HL-60/S4 treated with phorbol 12-myristate 13-acetate at 8.2 ng/mL for 4 days and 3 days (cell line): Measurements from ENCODE around the gene NEUROD2.

Source experiments
- in situ Hi-C: fragments of 300-500 bp; cut with MboI; formaldehyde crosslinking; loops from 2 replicates; pipeline ENCODE4 v1.15.0; 2022; ENCODE audit warnings: low sequenced_read_pairs

NEUROD2 gene

DNA sequence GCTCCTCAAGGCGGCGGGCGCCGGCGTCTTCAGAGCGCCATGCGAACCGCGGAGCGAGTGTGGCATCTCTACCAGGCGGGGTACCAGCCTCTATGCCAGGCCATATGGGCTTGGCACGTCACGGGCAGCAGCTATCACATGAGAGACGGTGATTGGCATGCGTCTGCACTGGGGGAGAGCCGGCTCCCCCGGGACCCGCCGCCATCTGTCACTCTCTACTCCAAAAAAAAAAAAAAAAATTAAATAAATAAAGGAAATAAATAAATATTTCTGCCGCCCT is at the start of gene NEUROD2:
NEUROD2 (minus strand) TSS at position 70 of the 280 bp plus-strand sequence. CDS start 1,321 bp downstream, outside the sequence.
- in situ Hi-C loops: no loop called here

DNA sequence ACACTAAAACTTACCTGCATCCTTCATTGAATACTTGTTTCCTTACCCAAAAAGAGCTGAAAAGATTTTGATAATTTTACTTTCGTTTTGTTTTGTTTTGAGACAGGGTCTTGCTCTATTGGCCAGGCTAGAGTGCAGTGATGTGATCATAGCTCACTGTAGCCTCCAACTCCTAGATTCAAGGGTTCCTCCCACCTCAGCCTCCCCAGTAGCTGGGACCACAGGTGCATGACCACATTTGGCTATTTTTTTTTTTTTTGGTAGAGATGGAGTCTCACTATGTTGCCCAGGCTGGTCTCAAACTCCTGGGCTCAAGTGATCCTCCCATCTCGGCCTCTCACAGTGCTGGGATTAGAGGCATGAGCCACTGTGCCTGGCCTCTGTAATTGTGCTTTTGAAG is 47.4 kb upstream of the NEUROD2 start:
- in situ Hi-C loops: no loop called here

DNA sequence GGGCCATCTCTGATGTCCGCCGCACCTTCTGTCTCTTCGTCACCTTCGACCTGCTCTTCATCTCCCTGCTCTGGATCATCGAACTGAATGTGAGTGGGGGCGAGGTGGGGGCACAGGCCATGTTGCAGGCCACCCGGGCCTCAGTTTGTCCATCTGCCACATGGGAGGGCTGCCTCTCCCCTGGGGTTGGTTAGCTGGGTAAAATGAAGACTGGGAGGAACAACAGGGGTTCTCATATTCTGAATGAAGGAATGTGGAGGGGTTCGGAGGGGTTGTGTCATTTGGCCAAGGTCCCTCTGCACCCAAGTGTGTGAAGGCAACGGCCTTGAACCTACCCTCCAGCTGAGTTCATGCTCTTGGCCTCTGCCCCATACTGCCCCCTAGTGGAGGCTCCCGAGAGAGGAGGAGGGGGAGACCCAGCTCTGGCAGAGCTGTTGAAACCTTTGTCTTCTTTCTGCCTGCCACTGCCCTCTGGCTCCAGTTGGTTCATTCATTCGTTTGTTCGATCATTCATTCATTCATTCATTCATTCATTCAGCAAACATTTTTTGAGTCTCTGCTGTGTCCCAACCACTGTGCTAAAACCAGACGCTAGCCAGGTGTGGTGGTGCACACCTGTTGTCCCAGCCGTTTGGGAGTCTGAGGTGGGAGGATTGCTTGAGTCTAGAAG is 46.1 kb upstream of the NEUROD2 start:
- in situ Hi-C loops: no loop called here

DNA sequence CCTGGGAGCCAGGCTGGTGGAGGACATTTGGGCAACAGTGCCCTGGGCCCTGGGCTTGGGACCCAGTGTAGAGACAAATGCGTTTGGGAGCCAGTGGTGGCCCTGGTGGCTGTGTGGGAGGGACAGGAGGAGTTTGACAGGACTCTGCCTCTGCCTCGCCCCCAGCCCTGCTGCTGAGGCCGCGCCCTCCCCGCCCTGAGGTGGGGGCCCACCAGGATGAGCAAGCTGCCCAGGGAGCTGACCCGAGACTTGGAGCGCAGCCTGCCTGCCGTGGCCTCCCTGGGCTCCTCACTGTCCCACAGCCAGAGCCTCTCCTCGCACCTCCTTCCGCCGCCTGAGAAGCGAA is 45.6 kb upstream of the NEUROD2 start:
- in situ Hi-C loops: no loop called here

DNA sequence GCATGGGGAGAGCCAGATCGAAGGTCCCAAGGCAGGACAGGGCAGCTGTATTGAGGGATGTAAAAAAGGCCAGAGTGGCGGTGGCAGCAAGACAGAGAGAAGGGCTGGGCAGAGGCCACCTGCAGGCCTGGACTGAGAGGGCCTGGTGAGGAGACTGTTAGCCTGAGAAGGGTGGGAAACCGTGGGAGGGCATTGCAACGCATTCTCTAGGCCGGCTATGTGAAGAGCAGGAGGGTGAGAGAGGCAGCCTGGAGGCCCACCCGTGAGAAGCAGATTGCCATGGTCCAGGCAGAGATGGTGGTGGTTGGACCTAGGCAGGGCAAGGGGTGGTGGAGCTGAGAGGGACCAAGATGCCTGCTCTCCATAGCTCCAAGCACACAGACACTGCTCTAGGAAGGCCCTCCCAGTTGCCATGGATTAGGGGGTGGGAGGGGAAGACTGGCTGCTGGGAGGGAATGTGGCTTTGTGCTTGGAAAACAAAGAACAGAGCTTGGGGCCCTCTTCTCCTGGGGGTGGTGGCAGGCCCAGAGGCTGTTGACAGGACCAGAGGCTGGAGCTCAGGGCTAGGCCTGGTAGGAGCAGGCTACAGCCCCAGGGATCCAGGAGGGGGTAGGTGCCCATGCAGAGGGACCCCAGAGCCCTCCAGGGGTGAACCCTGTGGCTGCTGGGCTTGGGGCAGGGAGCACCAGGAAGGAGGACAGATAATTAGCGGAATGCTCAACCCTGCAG is 45.0 kb upstream of the NEUROD2 start:
- in situ Hi-C loops: no loop called here

DNA sequence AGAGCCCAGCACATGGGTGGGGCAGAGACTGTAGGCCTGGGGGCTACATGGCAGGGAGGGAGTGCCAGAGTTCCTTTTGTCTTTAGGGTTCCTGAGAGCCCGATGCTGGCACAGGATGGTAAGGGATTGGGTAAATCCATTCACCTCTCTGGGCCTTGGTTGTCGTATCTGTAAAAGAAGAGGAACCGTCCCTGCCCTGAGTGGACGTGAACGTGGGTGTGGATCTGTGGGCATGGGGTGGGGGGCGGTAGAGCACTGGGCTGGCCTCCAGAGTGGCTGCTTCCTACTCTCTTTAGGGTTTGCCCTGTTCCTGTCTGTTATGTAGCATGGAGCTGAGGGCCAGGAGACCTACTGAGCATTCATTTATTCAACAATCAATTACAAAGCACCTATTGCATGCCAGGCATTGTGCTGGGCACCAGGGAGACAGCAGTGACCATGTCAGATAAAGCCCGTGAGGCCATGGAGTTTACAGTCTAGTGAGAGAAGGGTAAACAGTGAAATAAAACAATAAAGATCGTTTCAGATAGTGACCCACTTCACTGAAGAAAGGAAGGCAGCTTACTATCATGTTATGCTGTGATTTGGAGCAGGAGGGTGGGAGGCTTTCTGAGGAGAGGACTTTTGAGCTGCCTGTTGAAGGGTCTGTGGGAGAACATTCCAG is 44.3 kb upstream of the NEUROD2 start:
- in situ Hi-C loops: no loop called here

DNA sequence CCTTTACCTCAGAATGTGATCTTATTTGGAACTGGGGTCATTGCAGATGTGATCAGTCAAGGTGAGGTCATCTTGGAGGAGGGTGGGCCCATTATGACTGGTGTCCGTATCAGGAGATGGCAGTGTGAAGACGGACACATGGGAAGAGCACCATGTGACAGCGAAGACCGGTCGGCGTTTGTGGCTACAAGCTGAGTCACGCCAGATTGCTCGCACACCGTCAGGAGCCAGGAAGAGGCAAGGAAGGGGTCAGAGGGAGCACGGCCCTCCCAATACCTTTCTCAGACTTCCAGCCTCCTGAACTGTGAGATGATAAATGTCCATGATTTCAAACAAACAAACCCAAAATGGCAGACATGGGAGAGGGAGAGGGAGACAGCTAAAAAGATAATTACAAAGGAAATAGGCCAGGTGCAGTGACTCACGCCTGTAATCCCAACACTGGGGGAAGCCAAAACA is 42.4 kb upstream of the NEUROD2 start:
- in situ Hi-C loops: no loop called here

DNA sequence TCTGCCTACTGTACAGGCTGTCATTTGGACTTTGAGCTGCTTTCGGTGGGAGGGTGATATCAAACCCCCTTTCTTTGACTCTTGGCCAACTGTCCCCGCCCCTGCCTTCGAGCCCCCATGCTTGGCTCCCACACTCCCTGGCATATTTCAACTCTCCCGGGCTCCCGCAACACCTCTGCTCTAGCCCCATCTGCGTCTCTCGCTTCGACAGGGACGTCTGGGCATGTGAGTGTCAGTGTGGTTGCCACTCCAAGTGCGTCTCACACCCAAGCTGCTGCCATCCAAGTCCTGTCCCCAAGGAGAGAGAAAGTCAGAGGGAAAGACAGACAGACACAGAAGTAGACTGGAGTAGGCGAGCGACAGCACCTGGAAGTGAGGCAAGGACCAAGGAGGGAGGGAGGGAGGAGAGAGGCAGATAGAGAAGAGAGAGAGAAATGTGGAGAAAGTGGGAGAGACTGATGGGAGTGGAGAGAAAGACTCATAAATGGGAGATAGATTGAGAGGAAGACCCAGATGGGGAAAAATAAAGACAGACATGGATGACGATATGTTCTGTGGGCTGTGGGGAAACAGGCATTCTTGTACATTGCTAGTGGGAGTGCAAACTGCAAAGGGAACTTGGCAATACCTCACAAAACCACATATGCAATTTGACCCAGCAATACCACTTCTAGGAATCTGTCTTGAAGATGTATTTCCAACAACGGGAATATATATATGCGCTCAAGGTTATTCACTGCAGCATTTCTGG is 41.1 kb upstream of the NEUROD2 start:
- in situ Hi-C loops: no loop called here

DNA sequence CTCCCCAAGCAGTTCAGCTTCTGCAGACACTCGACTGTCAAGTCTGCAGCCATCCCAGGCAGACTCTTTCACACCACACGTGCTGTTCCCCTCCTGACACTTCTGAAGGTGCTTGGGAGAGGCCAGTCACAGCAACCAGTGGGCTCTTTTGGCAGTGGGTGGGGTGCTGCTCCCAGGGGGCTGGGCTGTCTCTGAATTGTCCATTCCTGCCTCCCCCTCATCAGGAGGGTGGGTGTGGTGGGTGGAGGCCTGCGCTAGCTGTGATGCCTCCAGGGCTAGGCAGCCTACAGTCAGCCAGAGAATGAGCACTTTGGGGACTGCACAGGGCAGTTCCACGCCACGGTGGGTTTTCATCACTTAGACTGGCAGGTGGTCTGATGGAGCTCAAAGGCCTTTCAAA is 39.5 kb upstream of the NEUROD2 start:
- in situ Hi-C loops: no loop called here

DNA sequence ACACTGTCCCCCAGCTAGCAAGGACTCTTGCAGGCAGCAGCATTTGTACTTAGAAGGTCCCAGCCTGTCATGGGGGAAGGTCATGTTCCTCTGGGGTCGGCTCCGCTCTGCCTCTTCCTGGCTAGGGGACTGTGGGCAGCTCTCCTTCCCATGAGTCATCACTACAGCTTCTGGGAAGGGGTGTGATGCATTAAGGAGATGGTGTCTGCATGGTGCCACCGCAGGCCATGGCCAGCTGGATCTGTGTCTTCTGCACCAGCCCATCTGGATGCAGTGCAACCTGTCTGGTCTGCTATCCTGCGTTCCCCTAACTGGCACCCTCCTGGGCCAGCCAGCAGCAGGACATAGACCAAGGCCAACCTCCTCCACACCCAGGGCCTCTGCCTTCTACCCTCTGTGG is 35.6 kb upstream of the NEUROD2 start:
- in situ Hi-C loops: no loop called here

DNA sequence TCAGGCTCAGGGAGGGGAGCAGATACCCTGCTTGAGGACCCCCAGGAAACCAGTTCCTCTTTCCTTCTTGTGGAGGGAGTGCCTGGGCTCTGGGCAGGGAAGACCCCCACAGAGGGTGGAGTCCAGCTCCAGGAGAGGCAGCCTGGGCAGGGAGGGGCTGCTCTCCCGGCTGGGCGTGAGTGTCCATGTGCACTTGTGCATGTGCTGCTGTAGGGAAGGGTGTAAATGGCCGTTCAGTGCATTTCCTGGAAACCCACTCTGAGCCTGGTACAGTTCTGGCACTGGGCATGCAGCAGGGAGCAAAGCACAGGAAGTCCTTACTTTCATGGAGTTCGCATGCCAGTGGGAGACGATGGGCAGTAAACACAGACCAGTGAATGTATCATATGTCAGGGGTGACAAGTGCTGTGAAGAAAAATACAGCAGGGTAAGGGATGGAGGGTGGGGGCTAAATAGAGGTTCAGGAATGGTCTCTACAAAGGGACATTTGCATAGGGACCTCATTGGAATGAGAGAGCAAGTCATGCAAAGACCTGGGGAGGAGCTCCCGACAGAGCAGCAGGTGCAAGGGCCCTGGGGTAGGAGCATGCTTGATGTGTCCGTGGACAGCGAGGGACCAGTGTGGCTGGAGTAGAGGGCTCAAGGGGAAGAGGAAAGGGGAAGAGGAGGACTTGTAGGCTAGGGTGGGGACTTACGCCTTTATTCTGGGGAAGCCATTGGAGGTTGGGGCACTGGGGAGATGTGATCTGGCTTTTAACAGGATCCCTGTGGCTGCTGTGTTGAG is 34.8 kb upstream of the NEUROD2 start:
- in situ Hi-C loops: no loop called here

DNA sequence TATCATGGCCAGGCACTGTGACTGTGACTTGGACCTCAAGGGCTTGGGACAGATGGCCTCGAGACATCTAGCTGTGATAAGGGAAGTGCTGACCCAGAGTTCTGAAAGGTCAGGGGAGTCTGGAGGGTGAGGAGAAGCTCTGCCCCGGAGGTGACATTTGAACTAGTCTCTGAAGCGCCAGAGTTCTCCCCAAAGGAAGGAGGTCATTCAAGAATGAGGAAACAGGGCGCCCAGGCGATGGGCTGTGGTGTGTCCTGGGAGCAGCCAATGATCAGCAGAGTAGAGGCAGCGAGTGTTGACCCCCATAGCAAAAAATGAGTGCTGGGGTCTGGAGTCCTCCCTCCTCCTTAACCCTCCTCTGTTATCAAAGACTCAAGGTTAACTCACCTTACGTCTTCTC is 34.2 kb upstream of the NEUROD2 start:
- in situ Hi-C loops: no loop called here

DNA sequence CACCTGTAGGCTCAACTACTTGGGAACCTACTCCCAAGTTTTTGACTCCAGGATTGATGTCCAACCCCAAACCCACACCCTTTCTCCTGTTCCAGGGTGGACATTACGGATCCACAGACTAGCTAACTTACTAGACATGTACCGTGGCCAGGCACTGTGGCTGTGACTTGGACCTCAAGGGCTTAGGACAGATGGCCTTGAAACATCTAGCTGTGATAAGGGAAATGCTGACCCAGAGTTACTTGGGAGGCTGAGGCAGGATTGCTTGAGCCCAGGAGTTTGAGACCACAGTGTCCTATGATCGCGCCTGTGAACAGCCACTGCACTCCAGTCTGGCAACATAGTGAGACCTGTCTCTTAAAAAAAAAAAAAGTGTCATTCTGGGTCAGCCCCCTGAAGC is 33.4 kb upstream of the NEUROD2 start:
- in situ Hi-C loops: no loop called here

DNA sequence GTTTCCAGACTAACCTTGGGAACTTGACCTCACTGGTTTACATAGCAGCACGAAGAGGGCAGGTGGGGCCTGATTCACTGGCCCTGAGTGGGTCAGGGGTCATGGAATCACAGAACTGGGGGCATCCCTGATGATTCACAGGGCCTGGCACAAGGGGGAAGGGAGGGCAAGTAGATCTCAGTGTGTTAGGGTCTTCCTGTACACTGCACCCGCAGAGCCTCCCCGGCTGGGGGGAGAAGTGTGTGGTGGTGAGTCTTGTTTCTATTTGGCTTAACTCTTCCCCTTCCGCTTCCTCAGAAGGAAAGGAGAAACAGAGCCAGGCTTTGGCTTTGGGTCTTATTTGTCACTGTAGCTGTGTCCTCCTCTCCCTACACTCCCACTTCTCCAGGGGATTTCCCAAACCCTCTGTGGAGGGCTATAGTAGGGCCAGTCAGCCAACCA is 32.9 kb upstream of the NEUROD2 start:
- in situ Hi-C loops: no loop called here

DNA sequence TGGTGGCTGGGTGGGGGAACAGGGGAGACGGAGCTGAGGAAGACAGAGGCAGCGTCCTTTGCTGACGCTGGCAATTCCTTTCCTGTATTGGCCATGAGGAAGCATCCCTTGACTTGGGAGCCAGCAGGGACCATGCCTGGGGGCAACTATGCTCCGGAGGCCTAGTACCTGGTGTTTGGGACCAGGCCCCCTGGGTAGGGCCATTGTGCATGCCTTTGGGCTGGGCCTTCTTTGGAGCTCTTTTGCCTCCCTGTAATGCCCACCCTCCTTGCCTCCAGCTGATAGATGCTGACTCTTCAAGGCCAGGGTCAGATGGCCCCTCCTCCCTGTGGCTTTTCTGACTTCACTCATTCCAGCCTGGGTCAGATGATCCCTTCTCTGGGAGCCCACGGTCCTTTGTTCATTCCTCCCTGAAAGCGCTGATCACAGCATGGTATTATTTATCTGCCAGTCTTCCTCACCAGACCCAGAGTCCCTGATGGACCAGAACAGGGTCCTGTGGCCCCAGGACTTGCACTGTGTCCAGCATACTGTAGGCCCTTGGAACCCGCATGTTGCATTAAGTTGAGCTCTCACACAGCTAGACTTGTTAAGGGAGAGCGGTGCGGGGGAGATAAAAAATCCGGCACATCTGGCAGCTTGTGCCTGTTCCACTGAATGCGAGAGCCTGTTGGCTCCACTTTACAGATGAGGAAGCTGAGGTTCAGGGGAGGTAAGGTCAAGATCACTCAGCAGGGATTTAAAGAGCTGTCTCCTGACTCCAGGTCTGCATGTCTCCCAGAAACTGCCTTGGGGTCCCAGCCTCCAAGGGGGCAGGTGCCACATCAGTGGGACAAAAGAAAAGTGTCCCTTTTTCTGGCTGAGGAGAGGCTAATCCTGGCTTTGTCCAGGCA is 32.1 kb upstream of the NEUROD2 start:
- in situ Hi-C loops: no loop called here

DNA sequence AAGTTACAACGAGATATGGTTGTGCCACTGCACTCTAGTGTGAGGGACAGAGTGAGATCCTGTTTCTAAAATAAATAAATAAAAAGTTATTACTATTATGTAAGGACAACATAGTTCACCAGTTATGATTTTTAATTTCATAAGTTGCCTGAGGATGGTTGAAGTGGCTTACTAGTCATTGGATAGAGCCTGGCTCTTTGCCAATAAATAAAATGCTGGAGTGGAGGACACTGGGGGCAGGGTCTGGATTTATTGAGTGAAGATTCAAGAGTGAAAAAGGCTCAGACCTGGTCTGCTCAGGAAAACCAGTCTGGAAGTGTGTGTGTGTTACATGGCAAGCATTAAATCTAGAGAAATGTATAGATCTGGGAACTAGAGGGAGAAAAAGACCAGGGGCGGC is 31.3 kb upstream of the NEUROD2 start:
- in situ Hi-C loops: no loop called here

DNA sequence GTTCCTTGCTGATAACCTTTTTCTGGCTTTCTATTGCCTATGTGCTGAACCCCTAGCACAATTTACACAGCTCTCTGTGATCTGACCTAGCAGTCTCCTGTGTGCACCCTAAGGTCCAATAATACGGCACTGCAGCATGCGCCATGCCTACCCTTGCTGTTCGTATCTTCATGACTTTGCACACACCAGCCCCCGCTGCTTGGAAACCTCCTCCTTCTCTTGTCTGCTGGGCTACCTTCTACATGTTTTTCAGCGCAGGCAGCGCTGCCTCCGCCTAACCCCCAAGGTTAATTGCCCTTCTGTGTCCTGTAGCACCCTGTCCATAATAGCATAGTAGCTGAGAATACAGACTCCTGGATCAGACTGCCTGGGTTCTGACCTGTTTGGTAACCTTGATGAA is 30.6 kb upstream of the NEUROD2 start:
- in situ Hi-C loops: no loop called here

DNA sequence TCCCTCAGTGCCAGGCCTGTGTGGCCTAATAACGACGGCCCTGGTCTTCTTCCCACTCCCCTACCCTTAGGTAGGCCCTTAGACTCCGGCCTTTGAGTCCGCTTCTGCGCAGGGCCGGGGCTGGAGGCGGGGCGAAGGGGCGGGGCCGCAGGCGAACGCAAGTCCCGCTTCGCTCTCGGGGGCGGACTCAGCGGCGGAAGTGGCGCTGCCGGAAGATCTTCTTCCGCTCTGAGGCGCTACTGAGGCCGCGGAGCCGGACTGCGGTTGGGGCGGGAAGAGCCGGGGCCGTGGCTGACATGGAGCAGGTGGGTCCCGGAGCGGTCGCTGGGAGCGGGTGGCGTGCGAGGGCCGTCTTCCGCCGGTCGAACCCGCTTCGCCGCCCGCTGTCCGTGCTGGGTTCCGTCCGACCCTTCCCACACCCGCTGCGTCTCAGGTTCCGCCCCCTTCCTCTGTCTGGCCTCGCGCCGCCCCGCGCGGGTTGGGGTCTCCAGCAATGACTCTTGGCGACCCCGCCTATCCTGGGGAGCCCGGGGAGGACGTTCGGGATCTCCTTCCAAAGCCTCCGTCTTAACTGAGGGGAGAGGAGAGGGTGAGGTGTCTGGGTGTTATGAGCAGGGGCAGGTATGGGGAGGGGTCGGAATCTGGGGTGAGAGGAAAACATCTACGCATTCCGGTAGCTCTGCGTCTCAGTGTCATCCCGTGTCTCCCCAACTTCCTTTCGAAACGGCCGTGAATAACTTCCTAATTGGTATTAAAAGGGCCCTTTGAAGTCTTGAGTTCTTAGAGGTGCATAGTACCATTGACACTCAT is 29.4 kb upstream of the NEUROD2 start, which contains the start of gene STARD3:
STARD3 (plus strand) TSS at position 218 of the 810 bp plus-strand sequence. CDS start 16,388 bp downstream, outside the sequence.
- in situ Hi-C loops: no loop called here

DNA sequence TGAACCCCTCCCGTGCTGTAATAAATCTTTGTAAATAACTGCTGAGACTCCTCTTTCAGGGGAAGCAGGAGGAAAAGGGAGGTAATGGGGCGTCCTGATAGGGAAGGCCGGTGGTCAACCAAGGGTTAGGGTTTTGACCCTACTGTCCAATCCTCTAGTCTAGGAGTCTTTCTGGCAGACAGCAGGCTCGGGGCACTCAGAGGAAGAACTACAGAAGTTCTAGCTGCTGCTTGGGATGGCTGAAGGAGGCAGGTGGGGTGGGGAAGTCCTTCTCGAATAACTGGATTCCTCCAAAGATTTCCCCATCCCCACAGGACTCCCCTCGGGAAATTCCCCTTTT is 28.8 kb upstream of the NEUROD2 start:
- in situ Hi-C loops: no loop called here
